GM18861 (cell line): ENCODE data around the gene CNTNAP2.

Experiments used
- ATAC-seq: cut with Tn5 transposase; IDR thresholded peaks from one replicate; pipeline ENCODE4 v1.9.1; 2021; ENCODE audit not compliant: unreplicated experiment

Gene CNTNAP2

GRCh38 chr7:146116521-146117222 lies at the start of gene CNTNAP2:
Gene CNTNAP2, plus strand, starts transcription at chr7:146116801. Its CDS starts 76 bp downstream, at chr7:146116877.
- no peak for ATAC-seq

GRCh38 chr7:146067880-146068279 lies 48.7 kb upstream of the CNTNAP2 start:
- ATAC-seq, result no peak

GRCh38 chr7:146074195-146074765 lies 42.3 kb upstream of the CNTNAP2 start:
- ATAC-seq, result no peak

GRCh38 chr7:146076344-146076743 lies 40.3 kb upstream of the CNTNAP2 start:
- ATAC-seq, result no peak

- no peak for ATAC-seq
These were observed 32.5 kb upstream of the CNTNAP2 start for GRCh38 chr7:146084086-146084485.

- ATAC-seq, result peak; percentile 91
These were observed 26.5 kb upstream of the CNTNAP2 start for GRCh38 chr7:146090023-146090645.

GRCh38 chr7:146094356-146094755 lies 22.2 kb upstream of the CNTNAP2 start:
- no peak for ATAC-seq

- ATAC-seq, result no peak
These were observed 19.6 kb upstream of the CNTNAP2 start for GRCh38 chr7:146096994-146097393.

GRCh38 chr7:146106319-146106718 lies 10.3 kb upstream of the CNTNAP2 start:
- ATAC-seq, result no peak

GRCh38 chr7:146112755-146113154 lies 3.8 kb upstream of the CNTNAP2 start:
- no peak for ATAC-seq

- ATAC-seq, result no peak
These were observed 1.1 kb upstream of the CNTNAP2 start for GRCh38 chr7:146115548-146115850.

- no peak for ATAC-seq
These were observed 615 bp upstream of the CNTNAP2 start for GRCh38 chr7:146115851-146116520.

GRCh38 chr7:146117576-146117975 lies 975 bp downstream of the CNTNAP2 start:
- no peak for ATAC-seq

- ATAC-seq, result no peak
These were observed 2.4 kb downstream of the CNTNAP2 start for GRCh38 chr7:146119002-146119401.

GRCh38 chr7:146123715-146124114 lies 7.1 kb downstream of the CNTNAP2 start:
- ATAC-seq, result no peak

- ATAC-seq, result no peak
These were observed 10.3 kb downstream of the CNTNAP2 start for GRCh38 chr7:146126767-146127509.

GRCh38 chr7:146129296-146129695 lies 12.7 kb downstream of the CNTNAP2 start:
- ATAC-seq, result no peak

GRCh38 chr7:146129997-146130396 lies 13.4 kb downstream of the CNTNAP2 start:
- no peak for ATAC-seq

GRCh38 chr7:146131701-146132100 lies 15.1 kb downstream of the CNTNAP2 start:
- no peak for ATAC-seq

GRCh38 chr7:146136357-146136875 lies 19.8 kb downstream of the CNTNAP2 start:
- ATAC-seq, result no peak

GRCh38 chr7:146138926-146139325 lies 22.3 kb downstream of the CNTNAP2 start:
- no peak for ATAC-seq
